Activated naive CD8-positive, alpha-beta T cell treated with anti-CD3 and anti-CD28 coated beads, Interleukin-2, amount 10 ng/mL, durations not matched to agents 7 days and 5 days (primary cell): ENCODE data around the gene RGS6. TPM values are rescaled to one million over a fixed set of nuclear protein-coding genes. Genes with fewer than 3 reads are reported as not detected.

Experiments
- ATAC-seq: fragments of 150-1000 bp; cut with Tn5 transposase; one replicate; pipeline ENCODE4 v1.10.0; 2021; ENCODE audit warnings: low read depth, moderate library complexity
- POLR2A ChIA-PET: fragments of 350-600 bp; sonication (Branson Sonifier 250); formaldehyde crosslinking; loops from one replicate; lab custom pipeline; 2021; ENCODE audit warnings: antibody characterized with exemption; lab: Charles Lee
- DNase-seq: peaks from one replicate; pipeline ENCODE4 v3.0.0; 2021
- H3K27ac Mint-ChIP-seq: one replicate; pipeline ENCODE4 v1.8.0; 2022; ENCODE audit warnings: mild to moderate bottlenecking, mixed read lengths
- H3K27me3 Mint-ChIP-seq: one replicate; pipeline ENCODE4 v1.8.0; 2022; ENCODE audit warnings: mild to moderate bottlenecking, moderate library complexity, mixed read lengths
- H3K36me3 Mint-ChIP-seq: one replicate; pipeline ENCODE4 v1.8.0; 2021; ENCODE audit warnings: mild to moderate bottlenecking, mixed read lengths
- H3K4me1 Mint-ChIP-seq: one replicate; pipeline ENCODE4 v1.8.0; 2021; ENCODE audit warnings: mixed read lengths
- H3K4me3 Mint-ChIP-seq: one replicate; pipeline ENCODE4 v1.8.0; 2022; ENCODE audit warnings: mild to moderate bottlenecking, moderate library complexity, mixed read lengths
- H3K9me3 Mint-ChIP-seq: one replicate; pipeline ENCODE4 v1.8.0; 2021; ENCODE audit warnings: mixed read lengths
- microRNA-seq: library from miRNA; unstranded; fragments of <30 nt; microRNA quantifications from one replicate; pipeline ENCODE4 v1.2.0, GENCODE V29; 2022
- total RNA-seq, 2 experiments: library from RNA; stranded (reverse); gene quantifications; one replicate each; pipeline ENCODE4 v1.2.3, GENCODE V29; 2021

The RGS6 gene
- total RNA-seq, 2 experiments from 2014 or later = 0.08 TPM; not detected in 1

DNA sequence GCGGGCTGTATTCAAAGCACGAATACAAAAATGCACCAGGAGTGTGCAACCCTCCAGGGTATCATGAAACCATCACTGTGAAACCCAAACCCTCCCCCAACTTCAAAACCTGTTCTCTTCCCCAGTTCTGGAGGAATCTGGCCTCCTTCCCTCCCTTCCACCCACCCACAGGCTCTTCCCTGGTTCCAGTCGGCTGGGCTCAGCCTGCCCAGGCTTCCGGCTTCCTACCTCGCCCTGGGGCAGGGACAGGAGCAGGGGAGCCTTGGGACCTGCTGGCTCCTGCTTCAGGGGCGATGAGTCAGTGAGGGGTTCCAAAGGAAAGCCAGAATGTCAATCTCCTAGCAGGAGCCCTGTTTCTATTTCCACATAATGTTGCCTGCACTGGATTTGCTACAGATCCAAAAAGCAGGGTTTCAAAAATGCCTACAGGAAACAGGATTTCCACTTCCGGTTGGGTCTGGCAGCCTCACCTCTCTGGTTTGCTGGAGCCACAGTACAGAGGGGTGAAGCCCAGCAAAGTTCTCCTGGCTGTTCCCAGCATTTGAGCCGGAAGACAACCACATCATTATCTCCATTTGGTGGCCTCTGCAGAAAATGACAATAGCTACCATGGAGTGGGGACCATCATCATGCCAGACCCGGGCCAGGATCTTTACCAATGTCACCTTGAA is 683.4 kb downstream of the RGS6 start:
- Mint-ChIP-seq H3K9me3 (peaks cover under 1% of the 10 kb centered on the region), H3K36me3 (no peaks in the 10 kb centered on the region), H3K27me3 (peaks cover 16% of the 10 kb centered on the region), H3K4me3 (no peak overlapping the region), H3K4me1 (peaks cover 12% of the 10 kb centered on the region), H3K27ac (no peak overlapping the region)
- no peak for ATAC-seq
- POLR2A ChIA-PET = no interaction called here
- no peak for DNase-seq

Small RNAs within 50 kb of the gene (microRNA-seq; reads per million reads assigned to microRNA genes)
- not detected for gene MIR7843
